ENCODE data around the gene LPP. TPM values are rescaled to one million over a fixed set of nuclear protein-coding genes. Genes with fewer than 3 reads are reported as not detected.
A peak's percentile ranks its signal among the peaks of the same experiment; 100 is the strongest.

Gene LPP
- total RNA-seq, 1 donor from 2014 or later = 222 TPM

GRCh38 chr3:188527389-188527788 is 373.4 kb downstream of the LPP start:
- Mint-ChIP-seq H3K4me1 (ENCODE audit: low read depth, unreplicated experiment) (peaks cover 46% of the 10 kb centered on the region), H3K27ac (ENCODE audit: unreplicated experiment) (no peak overlapping the region), H3K4me3 (ENCODE audit: unreplicated experiment) (no peak overlapping the region), H3K27me3 (ENCODE audit: low read depth, unreplicated experiment) (no peaks in the 10 kb centered on the region), H3K9me3 (ENCODE audit: unreplicated experiment) (no peaks in the 10 kb centered on the region), H3K36me3 (ENCODE audit: low read depth, unreplicated experiment) (peaks cover 25% of the 10 kb centered on the region)
- TF ChIP-seq EZH2 (IDR thresholded peaks at IDR 0.05; ENCODE audit: insufficient read depth, low read length) = no peak
- TF ChIP-seq, protein P1, sequence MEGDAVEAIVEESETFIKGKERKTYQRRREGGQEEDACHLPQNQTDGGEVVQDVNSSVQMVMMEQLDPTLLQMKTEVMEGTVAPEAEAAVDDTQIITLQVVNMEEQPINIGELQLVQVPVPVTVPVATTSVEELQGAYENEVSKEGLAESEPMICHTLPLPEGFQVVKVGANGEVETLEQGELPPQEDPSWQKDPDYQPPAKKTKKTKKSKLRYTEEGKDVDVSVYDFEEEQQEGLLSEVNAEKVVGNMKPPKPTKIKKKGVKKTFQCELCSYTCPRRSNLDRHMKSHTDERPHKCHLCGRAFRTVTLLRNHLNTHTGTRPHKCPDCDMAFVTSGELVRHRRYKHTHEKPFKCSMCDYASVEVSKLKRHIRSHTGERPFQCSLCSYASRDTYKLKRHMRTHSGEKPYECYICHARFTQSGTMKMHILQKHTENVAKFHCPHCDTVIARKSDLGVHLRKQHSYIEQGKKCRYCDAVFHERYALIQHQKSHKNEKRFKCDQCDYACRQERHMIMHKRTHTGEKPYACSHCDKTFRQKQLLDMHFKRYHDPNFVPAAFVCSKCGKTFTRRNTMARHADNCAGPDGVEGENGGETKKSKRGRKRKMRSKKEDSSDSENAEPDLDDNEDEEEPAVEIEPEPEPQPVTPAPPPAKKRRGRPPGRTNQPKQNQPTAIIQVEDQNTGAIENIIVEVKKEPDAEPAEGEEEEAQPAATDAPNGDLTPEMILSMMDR (IDR thresholded peaks at IDR 0.05; ENCODE audit: insufficient read depth, low read depth, low read length) = no peak
- Histone ChIP-seq H3K27me3 (ENCODE audit: insufficient read depth, low read length) (no peaks in the 10 kb centered on the region), H3K27ac (ENCODE audit: low read depth, low read length) (no peak overlapping the region), H3K4me2 (ENCODE audit: low read length) (no peak overlapping the region), H3K4me1 (ENCODE audit: insufficient read depth, low read length) (peaks cover 23% of the 10 kb centered on the region), H3K4me3 (ENCODE audit: insufficient read depth, low read depth, low read length) (no peak overlapping the region), H3K79me2 (ENCODE audit: insufficient read depth, low read length) (peaks cover 62% of the 10 kb centered on the region), H3K9me3 (ENCODE audit: insufficient read depth, low read depth, low read length) (no peaks in the 10 kb centered on the region), H3K36me3 (ENCODE audit: insufficient read depth, low read length) (peaks cover 7% of the 10 kb centered on the region), H4K20me1 (ENCODE audit: insufficient read depth, low read length) (peaks cover 13% of the 10 kb centered on the region), H3K9ac (ENCODE audit: low read length) (no peak overlapping the region), H2AFZ (ENCODE audit: low read depth, low read length) (no peak overlapping the region)
- FAIRE-seq = peak; percentile 55
- DNase-seq (ENCODE audit: low read depth) = no peak

DNA sequence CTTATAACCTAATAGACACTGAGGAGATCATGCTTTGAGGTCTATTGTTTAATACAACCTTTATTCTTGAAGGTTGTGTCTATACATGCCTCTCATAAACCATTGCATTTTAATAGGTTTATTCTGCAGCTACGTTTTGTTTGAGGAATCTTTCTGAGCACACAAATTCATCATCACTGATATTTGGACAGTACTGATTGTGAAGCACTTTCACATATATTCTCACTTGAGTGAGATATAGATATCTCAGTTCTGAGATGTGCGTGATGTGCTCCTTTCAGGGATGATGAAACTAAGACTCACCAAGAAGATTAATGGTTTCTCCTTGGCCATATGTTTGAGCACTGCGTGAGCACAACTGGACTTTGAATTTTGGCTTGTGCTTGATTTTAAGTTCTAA is 374.4 kb downstream of the LPP start:
- H3K9me3 Mint-ChIP-seq (ENCODE audit: unreplicated experiment) = no peaks in the 10 kb centered on the region
- no peak overlapping the region for H3K27ac Mint-ChIP-seq (ENCODE audit: unreplicated experiment)
- TF ChIP-seq, protein P1 (IDR thresholded peaks at IDR 0.05; ENCODE audit: insufficient read depth, low read depth, low read length) = no peak
- TF ChIP-seq EZH2 (IDR thresholded peaks at IDR 0.05; ENCODE audit: insufficient read depth, low read length) = no peak
- peaks cover 33% of the 10 kb centered on the region for H3K4me1 ChIP-seq (ENCODE audit: insufficient read depth, low read length)
- H2AFZ ChIP-seq (ENCODE audit: low read depth, low read length) = no peak overlapping the region
- H4K20me1 ChIP-seq (ENCODE audit: insufficient read depth, low read length) = peaks cover 13% of the 10 kb centered on the region
- peaks cover 66% of the 10 kb centered on the region for H3K79me2 ChIP-seq (ENCODE audit: insufficient read depth, low read length)
- DNase-seq (ENCODE audit: low read depth) = no peak
- no peaks in the 10 kb centered on the region for H3K27me3 Mint-ChIP-seq (ENCODE audit: low read depth, unreplicated experiment)
- no peak overlapping the region for H3K4me2 ChIP-seq (ENCODE audit: low read length)
- no peak overlapping the region for H3K9ac ChIP-seq (ENCODE audit: low read length)
- H3K27me3 ChIP-seq (ENCODE audit: insufficient read depth, low read length) = no peaks in the 10 kb centered on the region
- H3K4me3 ChIP-seq (ENCODE audit: insufficient read depth, low read depth, low read length) = no peak overlapping the region
- H3K4me3 Mint-ChIP-seq (ENCODE audit: unreplicated experiment) = no peak overlapping the region
- peaks cover 55% of the 10 kb centered on the region for H3K4me1 Mint-ChIP-seq (ENCODE audit: low read depth, unreplicated experiment)
- H3K27ac ChIP-seq (ENCODE audit: low read depth, low read length) = no peak overlapping the region
- no peaks in the 10 kb centered on the region for H3K9me3 ChIP-seq (ENCODE audit: insufficient read depth, low read depth, low read length)
- H3K36me3 Mint-ChIP-seq (ENCODE audit: low read depth, unreplicated experiment) = peaks cover 25% of the 10 kb centered on the region
- peaks cover 7% of the 10 kb centered on the region for H3K36me3 ChIP-seq (ENCODE audit: insufficient read depth, low read length)
- FAIRE-seq = no peak

- Histone ChIP-seq H2AFZ (ENCODE audit: low read depth, low read length) (no peak overlapping the region), H3K27me3 (ENCODE audit: insufficient read depth, low read length) (no peaks in the 10 kb centered on the region), H4K20me1 (ENCODE audit: insufficient read depth, low read length) (peaks cover 18% of the 10 kb centered on the region), H3K4me1 (ENCODE audit: insufficient read depth, low read length) (peaks cover 41% of the 10 kb centered on the region), H3K79me2 (ENCODE audit: insufficient read depth, low read length) (peaks cover 66% of the 10 kb centered on the region), H3K4me3 (ENCODE audit: insufficient read depth, low read depth, low read length) (no peak overlapping the region), H3K36me3 (ENCODE audit: insufficient read depth, low read length) (peaks cover 7% of the 10 kb centered on the region), H3K27ac (ENCODE audit: low read depth, low read length) (peak overlapping the region; percentile 14), H3K4me2 (ENCODE audit: low read length) (no peak overlapping the region), H3K9ac (ENCODE audit: low read length) (no peak overlapping the region), H3K9me3 (ENCODE audit: insufficient read depth, low read depth, low read length) (no peaks in the 10 kb centered on the region)
- Mint-ChIP-seq H3K4me3 (ENCODE audit: unreplicated experiment) (no peak overlapping the region), H3K27me3 (ENCODE audit: low read depth, unreplicated experiment) (no peaks in the 10 kb centered on the region), H3K27ac (ENCODE audit: unreplicated experiment) (peak overlapping the region; percentile 21), H3K9me3 (ENCODE audit: unreplicated experiment) (no peaks in the 10 kb centered on the region), H3K4me1 (ENCODE audit: low read depth, unreplicated experiment) (peaks cover 61% of the 10 kb centered on the region), H3K36me3 (ENCODE audit: low read depth, unreplicated experiment) (peaks cover 20% of the 10 kb centered on the region)
- DNase-seq (ENCODE audit: low read depth) = peak; percentile 53
- peak; percentile 84 for FAIRE-seq
- TF ChIP-seq, protein P1 (IDR thresholded peaks at IDR 0.05; ENCODE audit: insufficient read depth, low read depth, low read length) = no peak
- TF ChIP-seq EZH2 (IDR thresholded peaks at IDR 0.05; ENCODE audit: insufficient read depth, low read length) = no peak
Observed at GRCh38 chr3:188529228-188529627, 375.3 kb downstream of the LPP start.
